Breast epithelium (tissue), 4 donors: ENCODE measurements around the gene OR2M5. TPM values are rescaled to one million over a fixed set of nuclear protein-coding genes. Genes with fewer than 3 reads are reported as not detected.

Source experiments
- DNase-seq, 2 donors: peaks; one replicate each; pipeline ENCODE4 v3.0.0-alpha.2; 2019; ENCODE audit warnings: low spot score in 2 of 2
- H3K27ac ChIP-seq, 2 donors: fragments of 200-600 bp; sonication (generic) in 1 of 2; one replicate each; pipeline ENCODE4 v1.5.1; 2016 to 2019; ENCODE audit warnings: mild to moderate bottlenecking in 1 of 2
- H3K27me3 ChIP-seq, 2 donors: fragments of 200-600 bp; sonication (generic) in 1 of 2; one replicate each; pipeline versions ENCODE4 v1.5.1 to v1.6.0; 2017 to 2019; ENCODE audit warnings: control low read depth in 1 of 2, mild to moderate bottlenecking in 1 of 2
- H3K36me3 ChIP-seq: fragments of 200-600 bp; one replicate; pipeline ENCODE4 v1.5.1; 2019
- H3K4me1 ChIP-seq, 2 donors: fragments of 200-600 bp; sonication (generic); one replicate each; pipeline ENCODE4 v1.5.1; 2016 to 2019; ENCODE audit warnings: control low read depth in 1 of 2
- H3K4me3 ChIP-seq, 3 donors: fragments of 200-600 bp; sonication (generic); 1 replicate in 2 of 3; 2 replicates in 1 of 3; pipeline ENCODE4 v1.5.1; 2016 to 2019; ENCODE audit warnings: mild to moderate bottlenecking in 3 of 3, moderate library complexity in 2 of 3
- H3K9me3 ChIP-seq, 2 donors: fragments of 200-600 bp; sonication (generic) in 1 of 2; one replicate each; pipeline ENCODE4 v1.5.1; 2016 to 2019; ENCODE audit warnings: control low read depth in 1 of 2
- POLR2A ChIP-seq: fragments of 450-650 bp; IDR thresholded peaks from one replicate; pipeline ENCODE4 v1.6.1; 2016; ENCODE audit warnings: antibody characterized with exemption, mild to moderate bottlenecking, moderate library complexity
- POLR2AphosphoS5 ChIP-seq, 3 donors: sonication (generic); formaldehyde crosslinking; IDR thresholded peaks; one replicate each; pipeline ENCODE4 v1.6.1; 2017; ENCODE audit warnings: antibody characterized with exemption in 3 of 3
- intact Hi-C: fragments of 100-400 bp; cut with DNase I; formaldehyde crosslinking; loops from one replicate; pipeline ENCODE4 v1.15.1; 2023; ENCODE audit warnings: low total_unique reads
- total RNA-seq, 3 donors: library from RNA; depleted of rRNA; stranded (reverse); fragments of >200 nt; gene quantifications; one replicate each; pipeline ENCODE4 v1.1.0, GENCODE V29; 2016
- TF ChIP-seq, protein P1 (sequence below), 3 donors: fragments of 450-650 bp; IDR thresholded peaks; one replicate each; pipeline ENCODE4 v1.5.1; 2016 to 2017; ENCODE audit warnings: antibody characterized with exemption in 3 of 3, mild to moderate bottlenecking in 3 of 3, moderate library complexity in 3 of 3

The OR2M5 gene, protein sequence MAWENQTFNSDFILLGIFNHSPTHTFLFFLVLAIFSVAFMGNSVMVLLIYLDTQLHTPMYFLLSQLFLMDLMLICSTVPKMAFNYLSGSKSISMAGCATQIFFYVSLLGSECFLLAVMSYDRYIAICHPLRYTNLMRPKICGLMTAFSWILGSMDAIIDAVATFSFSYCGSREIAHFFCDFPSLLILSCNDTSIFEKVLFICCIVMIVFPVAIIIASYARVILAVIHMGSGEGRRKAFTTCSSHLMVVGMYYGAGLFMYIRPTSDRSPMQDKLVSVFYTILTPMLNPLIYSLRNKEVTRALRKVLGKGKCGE
- total RNA-seq, result not detected

DNA sequence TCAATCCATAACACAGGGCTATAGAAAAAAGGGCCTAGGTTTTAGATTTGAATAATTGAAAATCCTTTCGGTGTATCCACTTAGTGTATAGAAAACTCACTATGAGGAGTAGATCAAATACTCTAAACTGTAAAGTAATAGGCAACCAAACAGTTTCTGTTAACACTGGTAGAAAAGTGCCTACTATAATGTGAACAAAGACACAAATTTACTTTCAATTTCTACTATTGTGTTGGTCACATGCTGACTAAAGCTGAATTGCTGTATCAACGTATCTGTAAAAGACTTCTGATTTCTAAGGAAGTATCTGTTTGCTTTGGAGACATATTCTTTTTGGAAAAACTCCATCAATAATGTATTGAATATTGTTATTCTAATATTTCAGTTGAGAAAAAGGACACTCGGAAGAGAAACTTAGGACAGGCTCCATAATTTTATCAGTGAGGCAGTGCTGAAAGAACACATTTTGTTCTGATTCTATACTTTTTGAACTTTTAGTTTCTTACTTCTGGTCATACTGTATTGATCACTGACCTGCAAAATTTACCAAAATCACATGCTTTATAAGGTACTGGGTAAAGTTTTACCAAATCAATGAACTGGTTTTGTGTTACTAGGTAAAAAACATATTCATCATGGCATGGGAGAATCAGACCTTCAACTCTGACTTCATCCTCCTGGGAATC, at the start of gene OR2M5:
OR2M5 (plus strand) TSS at position 636 of the 686 bp plus-strand sequence; CDS start at position 636, 0 bp downstream.
- Histone ChIP-seq H3K9me3 (peaks cover 5 to 13% of the 10 kb centered on the region in 2 donors), H3K4me3 (no peak within 1 kb of the TSS), H3K4me1 (no peaks in the 10 kb centered on the region), H3K36me3 (no peaks in the 10 kb centered on the region), H3K27ac (no peak within 1 kb of the TSS), H3K27me3 (no peaks in the 10 kb centered on the region)
- intact Hi-C loops, result no loop called here
- no peak for DNase-seq
- TF ChIP-seq POLR2A (no peak), POLR2AphosphoS5 (IDR thresholded peaks at IDR 0.05) (no peak)
- TF ChIP-seq, protein P1, sequence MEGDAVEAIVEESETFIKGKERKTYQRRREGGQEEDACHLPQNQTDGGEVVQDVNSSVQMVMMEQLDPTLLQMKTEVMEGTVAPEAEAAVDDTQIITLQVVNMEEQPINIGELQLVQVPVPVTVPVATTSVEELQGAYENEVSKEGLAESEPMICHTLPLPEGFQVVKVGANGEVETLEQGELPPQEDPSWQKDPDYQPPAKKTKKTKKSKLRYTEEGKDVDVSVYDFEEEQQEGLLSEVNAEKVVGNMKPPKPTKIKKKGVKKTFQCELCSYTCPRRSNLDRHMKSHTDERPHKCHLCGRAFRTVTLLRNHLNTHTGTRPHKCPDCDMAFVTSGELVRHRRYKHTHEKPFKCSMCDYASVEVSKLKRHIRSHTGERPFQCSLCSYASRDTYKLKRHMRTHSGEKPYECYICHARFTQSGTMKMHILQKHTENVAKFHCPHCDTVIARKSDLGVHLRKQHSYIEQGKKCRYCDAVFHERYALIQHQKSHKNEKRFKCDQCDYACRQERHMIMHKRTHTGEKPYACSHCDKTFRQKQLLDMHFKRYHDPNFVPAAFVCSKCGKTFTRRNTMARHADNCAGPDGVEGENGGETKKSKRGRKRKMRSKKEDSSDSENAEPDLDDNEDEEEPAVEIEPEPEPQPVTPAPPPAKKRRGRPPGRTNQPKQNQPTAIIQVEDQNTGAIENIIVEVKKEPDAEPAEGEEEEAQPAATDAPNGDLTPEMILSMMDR (IDR thresholded peaks at IDR 0.05), result no peak

DNA sequence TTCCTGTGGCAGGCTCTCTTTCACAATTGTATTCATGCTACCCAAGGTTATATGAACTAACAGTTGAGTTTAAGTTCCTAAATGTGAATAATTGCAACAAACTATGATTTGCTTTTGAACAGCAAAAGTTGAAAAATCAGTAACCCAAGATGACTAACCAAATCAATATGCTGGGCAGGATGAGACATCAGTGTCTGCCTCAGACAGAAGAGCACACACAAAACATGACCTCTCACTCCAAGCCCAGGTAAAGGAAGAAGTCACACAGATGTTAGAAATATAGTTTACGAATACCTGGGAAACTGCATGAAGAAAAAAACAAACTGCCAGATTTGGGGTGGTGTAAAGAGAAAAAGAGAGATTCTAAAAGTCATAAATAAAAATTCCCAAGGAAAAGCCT, 46.4 kb upstream of the OR2M5 start:
- Histone ChIP-seq H3K27me3 (no peaks in the 10 kb centered on the region), H3K27ac (no peak overlapping the region), H3K4me3 (no peak overlapping the region), H3K4me1 (no peaks in the 10 kb centered on the region), H3K9me3 (no peaks in the 10 kb centered on the region), H3K36me3 (no peaks in the 10 kb centered on the region)
- DNase-seq, result no peak
- intact Hi-C loops, result no loop called here
- no peak for TF ChIP-seq POLR2A
- TF ChIP-seq, protein P1 (IDR thresholded peaks at IDR 0.05), result no peak
- no peak for TF ChIP-seq POLR2AphosphoS5 (IDR thresholded peaks at IDR 0.05)

DNA sequence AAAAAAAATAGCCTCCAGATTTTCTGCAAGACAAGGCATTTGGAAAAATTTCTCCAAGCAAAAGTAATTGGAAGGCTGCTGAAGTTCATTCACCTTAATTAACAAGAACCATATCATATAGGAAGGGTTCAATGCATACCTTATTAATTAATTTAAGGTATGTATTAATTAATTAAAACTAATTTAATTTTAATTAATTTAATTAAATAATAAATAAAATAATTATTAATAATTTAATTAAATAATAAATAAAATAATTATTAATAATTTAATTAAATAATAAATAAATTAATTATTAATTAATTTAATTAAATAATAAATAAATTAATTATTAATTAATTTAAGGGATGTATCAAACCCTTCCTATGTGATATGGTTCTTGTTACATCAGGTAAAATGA, 42.1 kb upstream of the OR2M5 start:
- Histone ChIP-seq H3K27ac (no peak overlapping the region), H3K9me3 (peaks cover 7 to 27% of the 10 kb centered on the region in 2 donors), H3K4me3 (no peak overlapping the region), H3K27me3 (no peaks in the 10 kb centered on the region), H3K36me3 (no peaks in the 10 kb centered on the region), H3K4me1 (no peaks in the 10 kb centered on the region)
- intact Hi-C loops, result loop anchor here (10.0 kb wide), 1 partner anchor 918 kb away; no protein-coding TSS in a partner anchor
- no peak for DNase-seq
- TF ChIP-seq, protein P1 (IDR thresholded peaks at IDR 0.05), result no peak
- no peak for TF ChIP-seq POLR2A
- TF ChIP-seq POLR2AphosphoS5 (IDR thresholded peaks at IDR 0.05), result no peak

DNA sequence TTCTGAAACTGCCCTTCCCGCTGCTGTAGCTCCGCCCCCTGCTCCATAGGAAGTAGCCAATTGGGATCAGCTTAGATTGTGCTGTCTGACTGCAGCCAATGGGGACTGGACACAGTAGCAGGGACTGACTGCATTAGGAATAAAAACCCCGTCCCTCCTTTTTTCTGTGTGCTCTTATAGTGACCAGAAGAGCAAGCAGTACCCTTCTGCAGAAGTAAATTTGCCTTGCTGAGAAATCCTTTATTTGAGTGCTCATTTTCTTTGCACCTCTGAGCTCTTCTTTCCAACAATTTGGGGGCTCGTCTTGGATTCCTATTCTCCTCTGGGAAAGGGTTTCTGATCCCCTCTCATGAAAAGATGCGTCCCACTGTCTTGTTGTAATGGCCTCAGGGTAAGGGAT, 33.8 kb upstream of the OR2M5 start:
- no peak overlapping the region for H3K27ac ChIP-seq
- TF ChIP-seq POLR2AphosphoS5 (IDR thresholded peaks at IDR 0.05) (no peak), POLR2A (no peak)
- TF ChIP-seq, protein P1 (IDR thresholded peaks at IDR 0.05), result no peak
- H3K27me3 ChIP-seq, result no peaks in the 10 kb centered on the region
- no peaks in the 10 kb centered on the region for H3K36me3 ChIP-seq
- intact Hi-C loops, result no loop called here
- H3K4me1 ChIP-seq, result no peaks in the 10 kb centered on the region
- H3K9me3 ChIP-seq, result peaks cover 21 to 49% of the 10 kb centered on the region in 2 donors
- no peak for DNase-seq
- H3K4me3 ChIP-seq, result no peak overlapping the region

DNA sequence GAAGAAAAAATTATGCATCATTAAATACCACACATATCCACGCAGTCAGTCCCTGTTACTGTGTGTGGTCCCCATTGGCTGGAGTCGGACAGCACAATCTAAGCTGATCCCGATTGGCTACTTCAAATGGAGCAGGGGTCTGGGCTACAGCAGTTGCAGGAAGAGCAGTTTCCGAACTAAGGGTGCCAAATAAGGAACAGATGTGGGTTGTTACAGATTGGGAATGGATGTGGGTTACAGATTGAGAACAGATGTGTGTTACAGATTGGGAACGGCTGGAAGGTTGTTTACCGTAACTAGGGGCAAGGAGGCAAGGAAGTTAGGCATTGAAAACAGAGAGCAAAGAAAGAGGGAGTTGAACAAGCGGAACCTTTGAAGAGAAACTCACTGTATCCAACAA, 30.1 kb upstream of the OR2M5 start:
- peak overlapping the region in 1 of 3 donors; percentile 10 for H3K4me3 ChIP-seq
- H3K9me3 ChIP-seq, result peaks cover 25 to 39% of the 10 kb centered on the region in 2 donors

More for the DNA sequence above, 30.1 kb upstream of the OR2M5 start:
- Histone ChIP-seq H3K4me1 (no peaks in the 10 kb centered on the region), H3K27me3 (no peaks in the 10 kb centered on the region), H3K27ac (no peak overlapping the region), H3K36me3 (no peaks in the 10 kb centered on the region)
- DNase-seq, result no peak
- TF ChIP-seq POLR2AphosphoS5 (IDR thresholded peaks at IDR 0.05), result no peak
- TF ChIP-seq POLR2A, result no peak
- TF ChIP-seq, protein P1 (IDR thresholded peaks at IDR 0.05), result no peak
- intact Hi-C loops, result no loop called here
